Activated CD4-positive, alpha-beta T cell treated with anti-CD3 and anti-CD28 coated beads, Interleukin-2, amount 10 ng/mL, durations not matched to agents 7 days and 5 days (primary cell): ENCODE measurements around the gene GHRL. TPM values are rescaled to one million over a fixed set of nuclear protein-coding genes. Genes with fewer than 3 reads are reported as not detected.
"Not testable (repeated sequence)": the region's sequence is repeated elsewhere in the genome, so short reads cannot be mapped to it uniquely, and the experiment has no call there.

Experiments used
- CTCF ChIA-PET: fragments of 350-600 bp; sonication (Branson Sonifier 250); formaldehyde crosslinking; loops from one replicate; lab custom pipeline; 2021; ENCODE audit warnings: antibody characterized with exemption; lab: Charles Lee
- POLR2A ChIA-PET: fragments of 350-600 bp; sonication (Branson Sonifier 250); formaldehyde crosslinking; loops from one replicate; lab custom pipeline; 2021; ENCODE audit warnings: antibody characterized with exemption; lab: Charles Lee
- DNase-seq: peaks from one replicate; pipeline ENCODE4 v3.0.0-alpha.2; 2020
- H3K27ac Mint-ChIP-seq: one replicate; pipeline ENCODE4 v1.8.0; 2021; ENCODE audit warnings: mild to moderate bottlenecking, moderate library complexity, mixed read lengths
- H3K27me3 Mint-ChIP-seq: one replicate; pipeline ENCODE4 v1.8.0; 2021; ENCODE audit warnings: mixed read lengths
- H3K36me3 Mint-ChIP-seq: one replicate; pipeline ENCODE4 v1.8.0; 2021; ENCODE audit warnings: low read depth, mixed read lengths
- H3K4me1 Mint-ChIP-seq: one replicate; pipeline ENCODE4 v1.8.0; 2021; ENCODE audit warnings: mixed read lengths
- H3K4me3 Mint-ChIP-seq: one replicate; pipeline ENCODE4 v1.8.0; 2021; ENCODE audit warnings: mild to moderate bottlenecking, moderate library complexity, mixed read lengths
- H3K9me3 Mint-ChIP-seq: one replicate; pipeline ENCODE4 v1.8.0; 2021; ENCODE audit warnings: mixed read lengths
- total RNA-seq, 2 experiments: library from RNA; stranded (reverse); gene quantifications; one replicate each; pipeline ENCODE4 v1.2.3, GENCODE V29; 2021

Gene GHRL
- total RNA-seq, 2 experiments from 2014 or later, result 0.30 to 0.56 TPM

GRCh38 chr3:10305331-10305902 is 12.7 kb upstream of the GHRL start:
- no peaks in the 10 kb centered on the region for H3K4me1 Mint-ChIP-seq
- DNase-seq, result no peak
- H3K4me3 Mint-ChIP-seq, result no peak overlapping the region
- peaks cover 58% of the 10 kb centered on the region for H3K36me3 Mint-ChIP-seq
- no peaks in the 10 kb centered on the region for H3K9me3 Mint-ChIP-seq
- H3K27ac Mint-ChIP-seq, result no peak overlapping the region
- H3K27me3 Mint-ChIP-seq, result no peaks in the 10 kb centered on the region
- ChIA-PET POLR2A (interaction anchor here (0.6 kb wide), 1 partner anchor 10 kb away, joined by 3 read pairs; no protein-coding TSS in a partner anchor), CTCF (interaction anchor here (0.6 to 1.5 kb wide), 5 partner anchors 11 to 485 kb away, joined by 3 to 6 read pairs (median 3); partner anchors contain the start of genes CRELD1 and GHRL)

- POLR2A ChIA-PET, result no interaction called here
- no peak for DNase-seq
- no peak overlapping the region for H3K27ac Mint-ChIP-seq
- H3K9me3 Mint-ChIP-seq, result no peaks in the 10 kb centered on the region
- no peak overlapping the region for H3K4me3 Mint-ChIP-seq
- CTCF ChIA-PET, result interaction anchor here (0.6 to 1.1 kb wide), 3 partner anchors 12 to 485 kb away, joined by 3 to 6 read pairs (median 3); no protein-coding TSS in a partner anchor
- peaks cover under 1% of the 10 kb centered on the region for H3K4me1 Mint-ChIP-seq
- H3K27me3 Mint-ChIP-seq, result no peaks in the 10 kb centered on the region
- peaks cover 54% of the 10 kb centered on the region for H3K36me3 Mint-ChIP-seq
These were observed 12.2 kb upstream of the GHRL start for GRCh38 chr3:10304905-10305304.

GRCh38 chr3:10303785-10304184 is 11.0 kb upstream of the GHRL start:
- H3K27me3 Mint-ChIP-seq, result no peaks in the 10 kb centered on the region
- DNase-seq, result no peak
- no peak overlapping the region for H3K27ac Mint-ChIP-seq
- no peaks in the 10 kb centered on the region for H3K9me3 Mint-ChIP-seq
- ChIA-PET CTCF (interaction anchor here (0.6 kb wide), 1 partner anchor 21 kb away, joined by 3 read pairs; no protein-coding TSS in a partner anchor), POLR2A (no interaction called here)
- peaks cover 12% of the 10 kb centered on the region for H3K4me1 Mint-ChIP-seq
- H3K4me3 Mint-ChIP-seq, result no peak overlapping the region
- peaks cover 56% of the 10 kb centered on the region for H3K36me3 Mint-ChIP-seq

DNA sequence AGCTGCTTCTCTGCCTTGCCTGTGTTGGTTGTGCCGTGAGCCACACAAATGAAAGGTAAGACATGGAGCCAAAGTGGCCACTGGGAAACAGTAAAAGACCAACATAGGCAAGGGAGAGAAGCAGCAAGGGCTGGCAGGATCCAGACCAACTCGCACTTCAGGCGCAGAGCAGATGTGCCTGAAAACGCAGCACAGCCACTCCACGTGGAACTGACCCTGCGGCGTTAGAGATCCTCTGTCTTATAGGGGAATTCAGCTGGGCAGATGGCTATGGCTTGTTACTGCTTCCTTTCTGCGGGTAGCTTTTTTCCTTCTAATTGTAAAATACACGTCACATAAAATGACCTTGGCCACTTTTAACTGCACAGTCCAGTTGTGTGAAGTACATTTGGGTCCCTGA is 10.4 kb upstream of the GHRL start:
- no peak overlapping the region for H3K4me3 Mint-ChIP-seq
- peaks cover 53% of the 10 kb centered on the region for H3K36me3 Mint-ChIP-seq
- peaks cover 12% of the 10 kb centered on the region for H3K4me1 Mint-ChIP-seq
- ChIA-PET CTCF (interaction anchor here (0.6 kb wide), 1 partner anchor 21 kb away, joined by 3 read pairs; no protein-coding TSS in a partner anchor), POLR2A (no interaction called here)
- DNase-seq, result no peak
- H3K27me3 Mint-ChIP-seq, result no peaks in the 10 kb centered on the region
- no peaks in the 10 kb centered on the region for H3K9me3 Mint-ChIP-seq
- H3K27ac Mint-ChIP-seq, result peak overlapping the region; percentile 57

- H3K36me3 Mint-ChIP-seq, result peaks cover 48% of the 10 kb centered on the region
- H3K4me3 Mint-ChIP-seq, result no peak overlapping the region
- ChIA-PET CTCF (no interaction called here), POLR2A (no interaction called here)
- H3K27ac Mint-ChIP-seq, result peak overlapping the region; percentile 62
- H3K27me3 Mint-ChIP-seq, result no peaks in the 10 kb centered on the region
- DNase-seq, result no peak
- no peaks in the 10 kb centered on the region for H3K9me3 Mint-ChIP-seq
- H3K4me1 Mint-ChIP-seq, result peaks cover 12% of the 10 kb centered on the region
These were observed 7.3 kb upstream of the GHRL start for GRCh38 chr3:10300087-10300486.

DNA sequence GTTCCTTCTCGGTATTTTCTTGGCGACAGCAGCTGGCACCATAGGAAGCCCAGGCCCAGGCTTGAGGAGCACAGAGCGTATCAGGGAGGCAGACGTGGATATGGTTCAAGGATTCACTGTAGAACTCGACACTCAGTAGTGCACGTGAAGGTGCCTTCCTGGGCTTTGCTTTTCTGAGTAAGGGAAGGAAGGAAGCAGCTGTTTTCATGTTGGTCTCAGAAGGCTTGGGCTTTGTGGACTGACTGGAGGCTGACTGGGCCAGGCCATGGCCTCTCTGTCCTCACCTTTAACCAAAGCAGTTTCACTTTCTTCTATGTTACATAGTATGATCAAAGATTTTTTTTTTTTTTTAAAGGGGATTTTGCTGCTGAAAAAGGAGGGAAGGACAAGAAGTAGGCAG is 6.9 kb upstream of the GHRL start:
- Mint-ChIP-seq H3K4me3 (no peak overlapping the region), H3K27ac (peak overlapping the region; percentile 62), H3K9me3 (no peaks in the 10 kb centered on the region), H3K36me3 (peaks cover 50% of the 10 kb centered on the region), H3K27me3 (no peaks in the 10 kb centered on the region), H3K4me1 (peaks cover 12% of the 10 kb centered on the region)
- ChIA-PET POLR2A (no interaction called here), CTCF (no interaction called here)
- DNase-seq, result no peak

DNA sequence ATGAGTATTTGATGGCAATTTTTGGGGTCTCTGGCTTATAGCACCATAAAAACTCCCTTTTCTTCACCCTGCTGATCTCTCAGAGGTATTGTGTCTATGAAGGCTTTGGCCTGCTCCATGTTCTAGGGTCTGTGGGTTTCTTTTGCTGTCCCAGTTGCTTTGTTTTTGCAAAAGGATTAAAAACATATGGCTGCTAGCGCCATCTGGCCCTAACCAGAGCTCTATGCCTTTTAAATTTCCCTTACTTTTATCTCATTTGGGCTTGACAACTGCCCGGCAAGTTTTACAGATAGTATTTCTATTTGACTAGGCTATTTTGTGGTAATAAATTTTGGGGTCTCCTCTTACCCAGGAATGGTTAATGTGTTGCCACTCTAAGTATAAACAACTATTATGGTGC is 6.4 kb upstream of the GHRL start:
- no peaks in the 10 kb centered on the region for H3K27me3 Mint-ChIP-seq
- ChIA-PET CTCF (no interaction called here), POLR2A (no interaction called here)
- no peak for DNase-seq
- no peaks in the 10 kb centered on the region for H3K9me3 Mint-ChIP-seq
- peaks cover 50% of the 10 kb centered on the region for H3K36me3 Mint-ChIP-seq
- H3K4me1 Mint-ChIP-seq, result peaks cover 12% of the 10 kb centered on the region
- H3K4me3 Mint-ChIP-seq, result no peak overlapping the region
- peak overlapping the region; percentile 62 for H3K27ac Mint-ChIP-seq

- CTCF ChIA-PET, H3K27ac Mint-ChIP-seq: not testable (repeated sequence)
These were observed 5.3 kb upstream of the GHRL start for GRCh38 chr3:10298064-10298463.

DNA sequence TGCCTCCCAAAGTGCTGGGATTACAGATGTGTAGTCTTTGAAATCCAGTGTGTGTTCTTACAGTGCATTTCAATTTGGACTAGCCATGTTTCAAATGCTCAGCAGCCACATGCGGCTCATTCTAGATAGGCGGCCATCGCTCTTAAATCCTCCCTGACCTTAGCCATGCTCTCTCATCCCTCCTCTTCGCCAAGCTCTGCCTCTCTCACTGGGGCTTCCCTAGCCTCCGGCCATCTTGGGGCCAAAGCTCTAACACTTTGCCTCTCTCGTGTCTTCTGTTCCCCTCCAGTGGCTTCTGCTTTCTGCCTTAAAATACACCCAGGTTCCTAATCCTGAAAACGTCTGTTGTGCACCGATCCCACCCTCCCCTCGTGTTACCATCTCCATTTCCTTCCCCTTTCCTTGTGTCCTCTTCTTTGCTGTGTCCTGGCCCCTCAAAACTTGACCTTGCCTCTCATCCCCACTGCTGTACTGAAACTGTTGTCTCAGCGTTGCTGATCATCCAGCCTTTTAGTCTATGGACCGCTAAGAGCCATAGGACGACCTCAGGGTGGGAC is 1.4 kb upstream of the GHRL start:
- peaks cover 14% of the 10 kb centered on the region for H3K4me1 Mint-ChIP-seq
- H3K27me3 Mint-ChIP-seq, result no peaks in the 10 kb centered on the region
- DNase-seq, result no peak
- no peaks in the 10 kb centered on the region for H3K9me3 Mint-ChIP-seq
- POLR2A ChIA-PET, result no interaction called here
- CTCF ChIA-PET, result interaction anchor here (1.1 to 3.5 kb wide), 2 partner anchors 11 to 54 kb away, joined by 4 to 10 read pairs; no protein-coding TSS in a partner anchor
- no peak overlapping the region for H3K4me3 Mint-ChIP-seq
- H3K36me3 Mint-ChIP-seq, result peaks cover 25% of the 10 kb centered on the region
- H3K27ac Mint-ChIP-seq, result peak overlapping the region; percentile 16

More at GRCh38 chr3:10298064-10298463, 5.3 kb upstream of the GHRL start:
- DNase-seq, POLR2A ChIA-PET, H3K9me3 Mint-ChIP-seq, H3K27me3 Mint-ChIP-seq, H3K4me3 Mint-ChIP-seq: not testable (repeated sequence)
- Mint-ChIP-seq H3K36me3 (peaks cover 44% of the 10 kb centered on the region), H3K4me1 (peaks cover 12% of the 10 kb centered on the region)

GRCh38 chr3:10291641-10292040 is 1.1 kb downstream of the GHRL start:
- ChIA-PET POLR2A (no interaction called here), CTCF (interaction anchor here (1.3 to 3.5 kb wide), 3 partner anchors 8 to 15 kb away, joined by 5 to 10 read pairs (median 5); no protein-coding TSS in a partner anchor)
- no peaks in the 10 kb centered on the region for H3K9me3 Mint-ChIP-seq
- H3K4me3 Mint-ChIP-seq, result no peak overlapping the region
- peaks cover 26% of the 10 kb centered on the region for H3K36me3 Mint-ChIP-seq
- no peak for DNase-seq
- no peaks in the 10 kb centered on the region for H3K27me3 Mint-ChIP-seq
- peaks cover 11% of the 10 kb centered on the region for H3K4me1 Mint-ChIP-seq
- peak overlapping the region; percentile 52 for H3K27ac Mint-ChIP-seq

- no peak for DNase-seq
- peaks cover 11% of the 10 kb centered on the region for H3K4me1 Mint-ChIP-seq
- ChIA-PET POLR2A (no interaction called here), CTCF (interaction anchor here (1.1 to 1.4 kb wide), 4 partner anchors 11 to 358 kb away, joined by 3 to 5 read pairs (median 4); no protein-coding TSS in a partner anchor)
- H3K9me3 Mint-ChIP-seq, result no peaks in the 10 kb centered on the region
- no peaks in the 10 kb centered on the region for H3K27me3 Mint-ChIP-seq
- H3K4me3 Mint-ChIP-seq, result no peak overlapping the region
- no peak overlapping the region for H3K27ac Mint-ChIP-seq
- H3K36me3 Mint-ChIP-seq, result peaks cover 26% of the 10 kb centered on the region
These were observed 2.1 kb downstream of the GHRL start for GRCh38 chr3:10290481-10291176.

DNA sequence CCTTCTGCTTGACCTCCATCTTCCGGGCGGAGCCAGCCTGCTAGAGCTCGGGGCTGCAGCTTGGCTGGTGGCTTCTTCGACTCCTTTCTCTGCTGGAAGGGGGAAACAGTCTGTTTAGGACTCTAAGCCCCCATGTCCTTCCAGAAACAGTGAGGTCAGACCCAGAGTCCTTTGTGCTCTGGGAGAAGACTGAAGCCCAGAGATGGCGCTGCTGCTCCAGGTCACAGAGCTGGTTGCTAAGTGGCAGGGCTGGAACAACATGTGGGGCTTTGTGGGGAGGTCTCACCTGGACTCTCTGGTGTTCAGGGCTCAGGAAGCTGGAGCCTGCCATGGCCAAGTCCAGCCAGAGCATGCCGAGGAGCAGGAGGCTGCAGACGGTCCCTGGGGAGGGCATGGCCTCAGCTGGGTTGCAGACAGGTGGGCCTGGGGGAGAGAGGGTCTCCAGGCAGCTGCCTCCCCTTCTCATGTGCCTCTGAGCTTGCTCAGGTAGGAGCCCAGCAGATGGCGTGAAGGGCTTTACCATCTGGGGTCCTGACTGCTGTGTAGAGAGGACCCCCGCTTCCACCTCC is 2.9 kb downstream of the GHRL start:
- Mint-ChIP-seq H3K9me3 (no peaks in the 10 kb centered on the region), H3K4me1 (peaks cover 16% of the 10 kb centered on the region), H3K27me3 (no peaks in the 10 kb centered on the region), H3K4me3 (no peak overlapping the region), H3K36me3 (peaks cover 22% of the 10 kb centered on the region), H3K27ac (no peak overlapping the region)
- ChIA-PET CTCF (interaction anchor here (0.6 to 1.4 kb wide), 3 partner anchors 21 to 458 kb away, joined by 3 to 4 read pairs (median 3); no protein-coding TSS in a partner anchor), POLR2A (no interaction called here)
- no peak for DNase-seq
